Stimulated activated naive CD8-positive, alpha-beta T cell treated with anti-CD3 and anti-CD28 coated beads, Interleukin-15, amount 100 ng/mL, for 72 hours (primary cell): ENCODE measurements around the gene ESYT3.
"Not testable (repeated sequence)": the region's sequence is repeated elsewhere in the genome, so short reads cannot be mapped to it uniquely, and the experiment has no call there.

ENCODE experiments used
- ATAC-seq: fragments of 150-1000 bp; cut with Tn5 transposase; 2 replicates; pipeline ENCODE4 v1.10.0; 2021; ENCODE audit warnings: mild to moderate bottlenecking, moderate library complexity
- DNase-seq, 2 donors: peaks; one replicate each; pipeline ENCODE4 v3.0.0; 2021 to 2022
- H3K27ac Mint-ChIP-seq, 2 donors: one replicate each; pipeline ENCODE4 v1.8.0; 2022; ENCODE audit warnings: mild to moderate bottlenecking in 2 of 2, mixed read lengths in 2 of 2, moderate library complexity in 2 of 2
- H3K27me3 Mint-ChIP-seq: one replicate; pipeline ENCODE4 v1.8.0; 2022; ENCODE audit warnings: mixed read lengths
- H3K4me1 Mint-ChIP-seq: one replicate; pipeline ENCODE4 v1.8.0; 2022; ENCODE audit warnings: mild to moderate bottlenecking, mixed read lengths
- H3K4me3 Mint-ChIP-seq, 2 donors: one replicate each; pipeline ENCODE4 v1.8.0; 2022; ENCODE audit warnings: mild to moderate bottlenecking in 2 of 2, mixed read lengths in 2 of 2, moderate library complexity in 1 of 2
- H3K9me3 Mint-ChIP-seq, 2 donors: one replicate each; pipeline ENCODE4 v1.8.0; 2022; ENCODE audit warnings: mixed read lengths in 2 of 2

The ESYT3 gene

DNA sequence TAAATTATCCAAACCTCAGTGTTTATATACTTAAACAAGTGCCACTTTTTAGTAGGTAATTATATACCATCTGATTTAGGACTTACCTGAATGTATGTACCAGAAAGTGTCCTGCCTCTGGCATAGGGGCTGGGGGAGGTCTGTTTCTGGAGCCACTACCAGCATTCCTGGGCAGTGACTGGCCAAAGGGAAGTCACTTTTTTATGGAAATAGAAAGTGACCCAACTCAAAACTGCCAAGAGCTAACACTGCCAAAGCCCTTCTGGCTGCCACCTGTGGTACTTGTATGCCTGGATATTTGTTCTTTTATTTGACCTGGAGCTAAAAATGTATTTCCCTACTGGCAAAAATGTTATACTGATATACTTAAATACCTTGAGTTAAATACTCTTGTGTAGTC is 42.7 kb downstream of the ESYT3 start:
- Mint-ChIP-seq H3K27me3 (no peaks in the 10 kb centered on the region), H3K27ac (no peak overlapping the region), H3K4me1 (no peaks in the 10 kb centered on the region), H3K9me3 (no peaks in the 10 kb centered on the region), H3K4me3 (no peak overlapping the region)
- DNase-seq (no peak), ATAC-seq (no peak)

DNA sequence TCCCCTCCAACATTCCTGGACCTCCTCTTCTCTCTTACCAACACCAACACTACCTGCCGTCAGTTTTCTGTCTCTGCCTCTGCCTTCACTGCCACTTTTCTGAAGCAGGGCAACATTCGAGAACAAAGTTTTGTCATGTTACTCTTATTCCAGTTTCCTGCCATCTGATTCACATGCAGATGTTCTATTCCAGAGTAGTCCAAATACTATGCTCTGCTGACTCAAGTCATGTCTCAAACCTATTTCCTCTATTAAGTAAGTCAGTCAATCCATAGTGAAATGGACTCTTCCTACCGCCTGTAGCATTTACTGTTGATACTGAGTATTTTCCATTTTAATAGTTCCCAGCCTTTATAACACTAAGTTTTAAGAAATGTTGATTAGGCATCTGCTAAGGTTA is 43.4 kb downstream of the ESYT3 start:
- H3K9me3 Mint-ChIP-seq: no peaks in the 10 kb centered on the region
- no peak for DNase-seq
- H3K27ac Mint-ChIP-seq: no peak overlapping the region
- H3K27me3 Mint-ChIP-seq: no peaks in the 10 kb centered on the region
- H3K4me3 Mint-ChIP-seq: no peak overlapping the region
- ATAC-seq: no peak
- H3K4me1 Mint-ChIP-seq: no peaks in the 10 kb centered on the region

DNA sequence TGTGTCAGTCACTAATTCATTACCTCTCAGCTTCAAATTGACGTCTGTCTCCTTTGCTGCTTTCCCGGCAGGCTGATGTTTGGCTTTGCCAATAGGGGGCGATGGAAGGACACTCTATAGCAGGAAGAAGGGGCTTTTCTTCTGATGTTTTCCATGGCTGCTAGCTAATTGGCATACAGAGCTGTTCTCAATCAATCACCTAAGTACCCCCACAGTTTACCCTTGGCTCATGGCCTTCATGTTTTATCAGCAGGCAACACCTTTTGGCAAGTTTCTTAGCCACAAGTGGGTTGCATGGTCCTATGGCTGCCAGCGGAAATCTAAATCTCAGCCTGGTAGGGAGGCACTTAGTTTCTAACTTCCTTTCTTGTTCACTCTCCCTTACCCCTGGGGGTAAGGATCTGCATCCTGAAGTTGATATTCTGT is 45.0 kb downstream of the ESYT3 start:
- H3K9me3 Mint-ChIP-seq: no peaks in the 10 kb centered on the region

DNA sequence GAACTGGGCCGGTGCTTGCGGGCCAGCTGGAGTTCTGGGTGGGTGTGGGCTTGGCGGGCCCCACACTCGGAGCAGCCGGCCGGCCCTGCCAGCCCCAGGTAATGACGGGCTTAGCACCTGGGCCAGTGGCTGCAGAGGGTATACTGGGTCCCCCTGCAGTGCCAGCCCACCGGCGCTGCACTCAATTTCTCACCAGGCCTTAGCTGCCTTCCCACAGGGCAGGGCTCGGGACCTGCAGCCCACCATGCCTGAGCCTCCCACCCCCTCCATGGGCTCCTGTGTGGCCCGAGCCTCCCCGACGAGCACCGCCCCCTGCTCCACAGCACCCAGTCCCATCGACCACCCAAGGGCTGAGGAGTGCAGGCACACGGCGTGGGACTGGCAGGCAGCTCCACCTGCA is 50.3 kb downstream of the ESYT3 start:
- ATAC-seq, H3K27me3 Mint-ChIP-seq: not testable (repeated sequence)
- peaks cover 31 to 40% of the 10 kb centered on the region in 2 donors for H3K9me3 Mint-ChIP-seq

More for the DNA sequence above, 45.0 kb downstream of the ESYT3 start:
- ATAC-seq (peak; percentile 74), DNase-seq (peak; percentile 49 to 50)
- Mint-ChIP-seq H3K27me3 (no peaks in the 10 kb centered on the region), H3K27ac (no peak overlapping the region), H3K4me1 (no peaks in the 10 kb centered on the region), H3K4me3 (no peak overlapping the region)

DNA sequence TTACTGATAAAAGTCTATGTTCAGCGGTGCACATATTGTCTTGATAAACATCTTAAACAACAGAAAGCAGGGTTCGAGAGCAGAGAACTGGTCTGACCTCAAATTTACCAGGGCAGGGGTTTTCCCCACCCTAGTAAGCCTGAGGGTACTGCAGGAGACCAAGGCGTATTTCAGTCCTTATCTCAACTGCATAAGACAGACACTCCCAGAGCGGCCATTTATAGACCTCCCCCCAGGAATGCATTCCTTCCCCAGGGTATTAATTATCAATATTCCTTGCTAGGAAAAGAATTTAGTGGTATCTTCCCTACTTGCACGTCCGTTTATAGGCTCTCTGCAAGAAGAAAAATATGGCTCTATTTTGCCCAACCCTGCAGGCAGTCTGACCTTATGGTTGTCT is 52.2 kb downstream of the ESYT3 start:
- not testable (repeated sequence) for H3K4me1 Mint-ChIP-seq, DNase-seq, H3K27me3 Mint-ChIP-seq, H3K27ac Mint-ChIP-seq, ATAC-seq, H3K4me3 Mint-ChIP-seq
- peaks cover 35 to 48% of the 10 kb centered on the region in 2 donors for H3K9me3 Mint-ChIP-seq

More for the DNA sequence above, 50.3 kb downstream of the ESYT3 start:
- DNase-seq, H3K4me1 Mint-ChIP-seq, H3K27ac Mint-ChIP-seq, H3K4me3 Mint-ChIP-seq: not testable (repeated sequence)

DNA sequence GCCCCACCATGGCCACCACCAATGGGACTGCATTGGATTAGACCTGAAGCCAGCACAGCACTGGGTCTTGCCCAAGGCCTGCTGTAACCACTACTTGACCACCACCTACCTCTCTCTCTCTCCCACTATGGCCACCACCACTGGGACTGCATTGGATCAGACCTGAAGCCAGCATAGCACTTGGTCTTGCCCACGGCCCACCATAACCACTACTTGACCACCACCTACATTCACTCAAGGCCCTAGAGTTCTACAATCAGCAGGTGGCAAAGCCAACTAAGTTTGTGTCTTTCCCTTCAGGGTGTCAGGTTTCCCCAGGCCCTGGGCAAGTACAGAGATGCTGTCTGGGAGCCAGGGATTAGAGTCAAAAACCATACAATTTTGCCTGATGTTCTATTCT is 57.6 kb downstream of the ESYT3 start:
- ATAC-seq: no peak
- H3K4me3 Mint-ChIP-seq: no peak overlapping the region

DNA sequence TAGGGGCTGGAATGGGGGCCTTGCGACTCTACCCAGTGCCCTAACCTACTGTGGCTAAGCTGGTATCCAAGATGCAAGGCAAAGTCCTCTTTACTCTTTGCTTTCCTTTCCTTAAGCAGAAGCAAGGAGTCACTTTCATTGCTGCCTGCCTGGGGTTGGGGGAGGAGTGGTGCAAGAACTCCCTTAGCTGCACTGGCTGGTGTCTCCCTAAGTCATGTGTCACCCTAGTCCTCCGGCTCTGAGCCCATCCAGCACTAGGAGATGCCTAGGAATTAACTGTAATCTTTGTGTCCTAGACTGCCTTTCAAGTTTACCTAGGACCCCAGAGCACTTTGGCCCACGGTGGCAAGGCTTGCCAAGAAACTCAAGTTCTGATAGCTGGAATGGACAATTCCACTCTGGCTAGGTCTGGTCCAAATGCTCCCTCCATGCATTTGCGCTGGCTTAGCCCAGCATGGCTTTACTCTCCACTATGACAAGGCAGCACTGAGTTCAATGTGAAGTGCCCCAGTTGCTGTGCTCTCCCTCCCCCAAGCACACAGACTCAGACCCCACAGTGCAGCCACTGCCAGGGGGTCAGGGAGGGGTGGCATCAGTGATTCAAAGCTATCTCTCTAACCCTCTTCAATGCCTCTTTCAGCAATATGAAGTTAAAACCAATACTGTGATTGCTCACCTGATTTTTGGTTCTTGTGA is 58.7 kb downstream of the ESYT3 start:
- no peak for ATAC-seq
- Mint-ChIP-seq H3K27me3 (no peaks in the 10 kb centered on the region), H3K4me1 (no peaks in the 10 kb centered on the region), H3K4me3 (no peak overlapping the region), H3K9me3 (peaks cover 20 to 24% of the 10 kb centered on the region in 2 donors), H3K27ac (no peak overlapping the region)
- no peak for DNase-seq

More for the DNA sequence above, 57.6 kb downstream of the ESYT3 start:
- DNase-seq: no peak
- Mint-ChIP-seq H3K27me3 (no peaks in the 10 kb centered on the region), H3K4me1 (no peaks in the 10 kb centered on the region), H3K9me3 (peaks cover 30 to 34% of the 10 kb centered on the region in 2 donors), H3K27ac (no peak overlapping the region)

DNA sequence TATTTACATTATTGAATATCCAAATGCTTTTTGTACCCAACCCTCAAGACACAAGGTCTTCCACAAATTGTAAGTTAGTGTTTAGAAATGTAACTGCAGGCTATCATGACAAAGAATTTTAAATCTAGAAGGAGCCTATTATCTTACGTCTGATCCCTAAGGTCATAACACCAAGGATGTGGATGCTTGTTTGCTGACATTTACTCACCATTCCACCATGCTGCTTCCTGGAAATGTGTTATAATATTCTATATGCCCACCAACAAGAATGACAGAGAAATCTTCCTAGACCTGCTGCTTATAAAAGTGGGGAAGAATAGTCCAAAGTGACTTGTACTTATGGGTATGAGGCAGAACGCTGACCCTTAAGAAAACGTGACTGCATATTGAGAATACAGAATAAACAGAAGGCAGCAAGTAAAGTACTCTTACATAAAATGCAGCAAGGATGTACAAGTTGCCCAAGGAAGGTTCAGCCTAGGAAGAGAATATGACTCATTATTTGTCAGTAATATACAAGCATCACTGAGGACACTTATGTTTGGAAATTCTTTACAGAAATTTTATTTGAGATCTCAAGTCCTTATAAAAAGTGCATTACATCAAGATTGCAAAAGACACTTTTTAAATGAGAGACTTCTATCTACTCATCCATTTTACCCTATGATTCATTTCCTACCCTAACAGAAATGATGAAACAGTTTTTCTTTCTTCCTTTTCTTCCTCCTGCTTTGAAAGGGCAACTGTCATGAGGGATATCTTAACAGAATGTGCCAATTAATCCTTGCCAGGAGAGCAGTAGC is 59.6 kb downstream of the ESYT3 start:
- no peak overlapping the region for H3K4me3 Mint-ChIP-seq
- peaks cover 15 to 18% of the 10 kb centered on the region in 2 donors for H3K9me3 Mint-ChIP-seq
- no peaks in the 10 kb centered on the region for H3K4me1 Mint-ChIP-seq
- ATAC-seq (no peak), DNase-seq (no peak)
- peak overlapping the region in 1 of 2 donors; percentile 2 for H3K27ac Mint-ChIP-seq
- no peaks in the 10 kb centered on the region for H3K27me3 Mint-ChIP-seq

DNA sequence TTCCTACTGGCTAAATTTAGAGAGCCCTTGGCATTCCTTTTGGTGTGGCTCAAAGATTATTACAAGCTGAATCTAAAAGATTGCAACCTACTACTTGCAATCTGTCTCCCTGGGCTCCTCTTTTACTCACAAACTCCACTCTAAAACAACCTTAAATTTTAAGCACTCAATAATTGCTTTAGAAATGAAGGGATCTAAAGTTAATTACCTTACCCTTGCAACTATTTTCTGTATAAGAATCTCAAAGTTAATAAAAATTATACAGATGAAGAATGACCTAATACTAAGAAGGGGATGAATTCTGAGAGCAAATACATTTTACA is 60.2 kb downstream of the ESYT3 start:
- no peak overlapping the region for H3K4me3 Mint-ChIP-seq
- no peak overlapping the region for H3K27ac Mint-ChIP-seq
- no peak for DNase-seq
- H3K9me3 Mint-ChIP-seq: peaks cover 11 to 16% of the 10 kb centered on the region in 2 donors
- H3K27me3 Mint-ChIP-seq: no peaks in the 10 kb centered on the region
- no peaks in the 10 kb centered on the region for H3K4me1 Mint-ChIP-seq
- no peak for ATAC-seq

DNA sequence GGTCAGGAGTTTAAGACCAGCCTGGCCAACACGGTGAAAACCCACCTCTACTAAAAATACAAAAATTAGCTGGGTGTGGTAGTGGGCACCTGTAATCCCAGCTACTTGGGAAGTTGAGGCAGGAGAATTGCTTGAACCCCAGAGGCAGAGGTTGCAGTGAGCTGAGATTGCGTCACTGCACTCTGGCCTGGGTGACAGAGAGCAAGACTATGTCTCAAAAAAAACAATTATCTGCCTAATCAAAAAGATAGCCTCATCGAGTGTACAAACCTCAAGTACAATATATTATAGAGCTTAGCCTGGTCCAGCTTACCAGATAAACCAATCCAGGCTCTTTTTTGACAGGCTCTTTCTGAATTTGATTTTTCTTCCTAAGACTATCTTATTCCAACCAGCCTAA is 61.2 kb downstream of the ESYT3 start:
- not testable (repeated sequence) for H3K4me1 Mint-ChIP-seq, ATAC-seq, H3K4me3 Mint-ChIP-seq, H3K27me3 Mint-ChIP-seq, H3K27ac Mint-ChIP-seq, DNase-seq
- peaks cover 5 to 16% of the 10 kb centered on the region in 2 donors for H3K9me3 Mint-ChIP-seq

DNA sequence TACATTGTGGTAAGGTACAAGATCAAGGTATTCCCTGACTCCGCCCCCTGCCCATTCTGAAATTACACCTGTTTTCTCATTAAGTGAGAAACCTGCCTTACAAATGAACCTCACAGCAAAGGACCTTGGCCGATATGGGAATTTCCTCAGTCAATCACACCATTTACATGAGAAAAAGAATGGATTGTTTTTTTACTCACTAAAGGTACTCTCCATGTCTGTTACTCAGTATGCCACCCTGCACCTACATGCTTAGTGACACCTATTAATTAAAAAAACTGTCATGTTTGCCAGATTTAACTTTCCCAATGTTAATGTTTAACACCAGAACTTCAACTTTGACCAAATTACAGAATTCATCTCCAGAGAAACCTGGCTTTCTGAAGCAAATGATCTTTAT is 62.0 kb downstream of the ESYT3 start:
- Mint-ChIP-seq H3K9me3 (peaks cover 5 to 9% of the 10 kb centered on the region in 2 donors), H3K4me3 (no peak overlapping the region), H3K27me3 (no peaks in the 10 kb centered on the region), H3K27ac (no peak overlapping the region), H3K4me1 (no peaks in the 10 kb centered on the region)
- ATAC-seq (no peak), DNase-seq (no peak)

DNA sequence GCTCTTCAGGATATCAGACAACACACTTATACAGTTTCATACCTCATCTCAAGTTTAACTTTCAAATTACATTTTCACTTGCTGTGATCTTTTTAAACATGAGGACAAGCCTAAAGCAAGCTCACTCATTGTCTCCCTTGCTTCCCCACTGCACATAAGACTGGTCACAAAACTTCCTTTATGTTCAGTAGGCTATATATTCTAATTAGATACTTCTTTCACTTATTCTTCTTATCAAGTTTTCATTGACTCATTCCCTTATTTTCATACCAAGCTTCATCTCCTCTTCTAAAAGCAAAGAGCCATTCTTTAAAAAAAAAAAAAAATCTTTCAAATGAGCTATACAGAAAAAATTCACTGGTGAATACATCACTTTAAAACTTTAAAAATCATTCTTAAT is 62.6 kb downstream of the ESYT3 start:
- Mint-ChIP-seq H3K27me3 (no peaks in the 10 kb centered on the region), H3K4me3 (no peak overlapping the region), H3K4me1 (no peaks in the 10 kb centered on the region), H3K9me3 (peaks cover 2 to 4% of the 10 kb centered on the region in 2 donors), H3K27ac (no peak overlapping the region)
- DNase-seq (no peak), ATAC-seq (no peak)

DNA sequence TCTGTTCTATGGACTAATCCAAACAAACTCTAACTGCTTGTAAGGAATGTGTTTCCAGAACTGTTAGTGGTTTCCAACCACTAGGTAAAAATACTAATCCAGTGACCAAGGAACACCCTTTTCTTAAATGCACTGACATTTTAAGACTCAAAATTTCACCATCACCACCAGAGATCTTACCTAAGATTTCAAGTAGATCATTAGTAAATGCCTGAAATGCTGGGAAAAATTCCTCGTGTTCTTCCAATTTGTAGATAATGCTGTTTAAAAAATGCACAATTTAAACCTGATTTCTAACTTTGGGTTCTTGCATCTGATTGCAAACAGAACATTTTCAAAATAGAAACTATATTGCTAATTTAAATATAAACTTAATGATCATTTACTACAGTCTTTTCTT is 63.4 kb downstream of the ESYT3 start:
- ATAC-seq (no peak), DNase-seq (no peak)
- no peak overlapping the region for H3K27ac Mint-ChIP-seq
- no peak overlapping the region for H3K4me3 Mint-ChIP-seq
- H3K9me3 Mint-ChIP-seq: no peaks in the 10 kb centered on the region
- no peaks in the 10 kb centered on the region for H3K27me3 Mint-ChIP-seq
- no peaks in the 10 kb centered on the region for H3K4me1 Mint-ChIP-seq

DNA sequence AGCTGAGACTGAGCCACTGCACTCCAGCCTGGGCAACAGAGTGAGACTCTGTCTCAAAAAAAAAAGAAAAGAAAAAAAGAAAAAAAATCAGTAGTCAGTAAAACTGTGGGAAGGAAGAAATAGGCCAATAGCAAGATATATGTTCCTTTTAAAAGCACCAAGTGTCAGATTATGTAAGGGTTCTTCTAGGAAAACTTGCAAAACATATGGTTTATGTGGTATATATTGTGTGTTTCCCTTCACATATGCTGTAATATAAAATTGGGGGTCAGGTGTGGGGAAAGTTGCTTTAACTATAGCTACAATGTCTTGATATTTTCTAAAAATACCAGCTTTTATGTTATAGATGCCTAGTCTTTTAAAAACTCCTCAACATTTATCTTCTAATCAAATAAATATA is 64.6 kb downstream of the ESYT3 start:
- Mint-ChIP-seq H3K27me3 (no peaks in the 10 kb centered on the region), H3K4me1 (no peaks in the 10 kb centered on the region), H3K9me3 (no peaks in the 10 kb centered on the region), H3K4me3 (no peak overlapping the region), H3K27ac (peak overlapping the region in 1 of 2 donors; percentile 82)
- ATAC-seq (no peak), DNase-seq (no peak)

DNA sequence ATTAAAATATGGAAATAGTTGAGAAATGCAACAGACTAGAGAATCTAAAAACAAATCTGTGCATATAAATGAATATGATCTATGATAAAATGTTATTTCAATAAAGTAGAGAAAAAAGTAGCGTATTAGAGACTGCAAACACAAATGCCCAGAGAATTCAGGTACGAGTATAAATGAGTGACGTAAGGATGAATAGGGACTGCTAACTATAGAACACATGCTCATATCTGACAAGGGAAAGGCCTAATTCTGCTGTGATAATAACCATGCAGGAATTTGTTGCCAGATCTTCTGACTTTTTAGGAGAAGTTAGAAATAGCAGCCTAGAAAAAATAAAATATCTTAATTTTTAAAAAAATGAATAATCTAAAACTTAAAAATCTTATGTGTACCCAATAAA is 73.1 kb downstream of the ESYT3 start:
- Mint-ChIP-seq H3K9me3 (no peaks in the 10 kb centered on the region), H3K27me3 (no peaks in the 10 kb centered on the region), H3K4me3 (no peak overlapping the region), H3K27ac (no peak overlapping the region), H3K4me1 (no peaks in the 10 kb centered on the region)
- ATAC-seq: no peak
- no peak for DNase-seq

DNA sequence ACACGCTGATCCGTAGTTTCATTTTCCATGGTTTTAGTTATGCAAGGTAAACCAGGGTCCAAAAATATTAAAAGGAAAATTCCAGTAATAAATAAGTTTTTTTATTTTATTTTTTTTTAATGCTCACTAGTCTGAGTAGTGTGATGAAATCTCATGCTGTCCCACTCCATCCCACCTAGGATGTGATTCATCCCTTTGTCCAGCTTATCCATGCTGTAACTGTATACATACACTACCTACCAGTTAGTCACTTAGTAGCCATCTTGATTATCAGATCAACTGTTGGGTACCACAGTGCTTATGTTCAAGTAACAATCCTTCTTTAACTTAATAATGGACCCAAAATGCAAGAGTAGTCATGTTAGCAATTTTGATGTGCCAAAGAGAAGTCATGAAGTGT is 75.2 kb downstream of the ESYT3 start:
- H3K27ac Mint-ChIP-seq: no peak overlapping the region
- H3K4me3 Mint-ChIP-seq: no peak overlapping the region
- DNase-seq: no peak
- H3K27me3 Mint-ChIP-seq: no peaks in the 10 kb centered on the region
- ATAC-seq: no peak
- no peaks in the 10 kb centered on the region for H3K9me3 Mint-ChIP-seq
- peaks cover 8% of the 10 kb centered on the region for H3K4me1 Mint-ChIP-seq
